GM15510 (cell line): ENCODE results near the gene HCFC2.
A peak's percentile ranks its signal among the peaks of the same experiment; 100 is the strongest.

Experiments used
- POLR2A ChIP-seq: IDR thresholded peaks from 3 replicates; pipeline ENCODE4 v1.6.1; 2011; ENCODE audit warnings: borderline replicate concordance; ENCODE audit not compliant: insufficient read length; ENCODE audit errors: extremely low read depth

HCFC2 gene

DNA sequence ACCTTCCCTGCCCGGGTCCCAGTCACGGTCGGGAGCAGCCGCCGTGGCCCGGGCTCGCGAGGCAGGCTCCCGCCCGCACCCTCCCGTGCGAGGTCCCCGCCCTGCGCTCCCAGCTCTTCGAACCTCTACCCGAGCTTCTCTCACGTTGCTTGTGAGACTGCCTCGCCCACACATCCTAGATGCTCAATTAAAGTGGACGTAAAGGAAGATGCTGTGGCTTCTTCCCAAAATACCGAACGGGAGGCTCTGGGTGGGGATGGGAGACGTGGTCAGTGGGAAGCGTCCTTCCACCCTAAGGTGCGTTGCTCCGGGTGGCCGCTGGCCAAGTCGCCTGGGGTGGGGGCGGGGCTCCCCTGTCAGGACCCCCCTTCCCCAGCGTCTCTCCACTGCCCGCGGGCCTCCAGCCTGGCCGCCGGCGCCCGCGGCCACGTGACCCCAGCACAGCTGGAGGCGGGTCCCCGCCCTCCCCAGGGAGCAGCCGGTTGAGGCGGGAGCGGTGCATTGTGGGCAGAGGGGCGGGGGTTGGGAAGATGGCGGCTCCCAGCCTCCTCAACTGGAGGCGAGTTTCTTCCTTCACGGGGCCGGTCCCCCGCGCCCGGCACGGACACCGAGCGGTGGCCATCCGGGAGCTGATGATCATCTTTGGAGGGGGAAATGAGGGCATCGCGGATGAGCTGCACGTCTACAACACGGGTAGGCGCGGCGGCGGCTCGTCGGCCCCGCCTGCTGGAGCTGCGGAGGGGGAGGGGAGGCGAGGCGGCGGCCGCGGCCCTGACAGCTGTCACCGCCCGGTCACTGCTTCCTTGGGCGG is at the start of gene HCFC2:
Gene HCFC2 (plus strand): TSS at position 501 of the 811 bp plus-strand sequence. CDS start 30 bp downstream, at position 531.
- peak; percentile 53 for TF ChIP-seq POLR2A

DNA sequence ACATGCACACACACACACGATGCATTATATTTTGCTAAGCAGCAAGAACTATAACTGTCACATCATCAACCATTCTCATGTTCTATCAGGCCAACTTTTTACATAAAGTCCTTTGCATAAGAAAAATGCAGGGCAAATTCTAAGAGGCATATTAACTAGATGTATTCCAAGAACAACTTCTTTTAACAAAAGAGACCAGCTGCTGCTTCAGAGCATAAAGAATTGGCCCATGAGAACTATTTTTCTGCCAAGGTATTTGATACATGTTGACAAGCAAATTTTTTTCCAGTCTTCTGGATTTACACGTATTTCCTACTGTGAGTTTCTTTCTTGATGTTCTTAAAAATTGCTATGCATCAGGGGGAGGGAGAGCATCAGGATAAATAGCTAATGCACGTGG is 41.5 kb upstream of the HCFC2 start:
- TF ChIP-seq POLR2A, result no peak

DNA sequence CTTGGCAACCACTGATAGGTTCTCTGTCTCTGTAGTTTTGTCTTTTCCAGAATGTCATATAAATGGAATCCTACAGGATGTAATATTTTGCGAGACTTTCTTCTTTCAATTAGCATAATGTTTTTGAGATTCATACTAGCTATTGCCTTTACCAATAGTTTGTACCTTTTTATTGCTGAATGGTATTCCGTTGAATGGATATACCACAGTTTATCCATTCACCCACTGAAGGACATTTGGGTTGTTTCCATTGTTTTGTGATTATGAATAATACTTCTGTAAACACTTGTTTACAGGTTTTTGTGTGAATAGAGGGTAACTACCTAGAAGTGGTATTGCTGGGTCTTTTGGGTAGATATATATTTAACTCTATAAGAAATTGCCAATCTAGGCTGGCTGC is 40.6 kb upstream of the HCFC2 start:
- TF ChIP-seq POLR2A, result no peak

DNA sequence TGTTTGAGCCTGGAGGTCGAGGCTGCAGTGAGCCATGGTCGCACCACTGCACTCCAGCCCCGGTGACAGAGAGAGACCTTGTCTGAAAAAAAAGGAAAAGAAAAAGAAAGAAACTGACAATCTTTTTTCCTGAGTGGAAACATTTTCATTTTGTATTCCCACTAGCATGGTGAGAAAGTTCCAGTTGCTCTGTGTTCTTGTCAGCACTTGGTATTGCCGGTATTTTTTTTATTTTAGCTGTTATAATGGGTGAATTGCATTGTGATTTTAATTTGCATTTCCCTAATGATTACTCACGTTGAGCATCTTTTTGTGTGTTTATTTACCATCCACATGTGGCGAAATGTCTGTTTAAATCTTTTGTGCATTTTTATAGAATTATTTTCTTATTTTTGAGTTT is 40.0 kb upstream of the HCFC2 start:
- no peak for TF ChIP-seq POLR2A

DNA sequence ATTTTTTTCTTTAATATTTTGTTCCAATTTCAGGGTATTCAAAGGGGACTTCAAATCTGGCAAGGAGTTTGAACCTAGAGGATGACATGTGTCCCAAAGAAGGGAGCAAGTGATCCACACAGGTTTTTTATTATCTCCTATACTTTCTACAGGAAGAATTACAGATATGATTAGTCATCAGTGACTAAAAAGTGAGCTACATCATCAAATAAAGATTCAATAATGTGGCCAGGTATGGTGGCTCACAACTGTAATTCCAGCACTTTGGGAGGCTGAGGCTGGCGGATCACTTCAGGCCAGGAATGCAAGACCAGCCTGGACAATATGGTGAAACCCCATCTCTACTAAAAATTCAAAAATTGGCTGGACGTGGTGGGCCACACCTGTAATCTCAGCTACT is 38.6 kb upstream of the HCFC2 start:
- no peak for TF ChIP-seq POLR2A

DNA sequence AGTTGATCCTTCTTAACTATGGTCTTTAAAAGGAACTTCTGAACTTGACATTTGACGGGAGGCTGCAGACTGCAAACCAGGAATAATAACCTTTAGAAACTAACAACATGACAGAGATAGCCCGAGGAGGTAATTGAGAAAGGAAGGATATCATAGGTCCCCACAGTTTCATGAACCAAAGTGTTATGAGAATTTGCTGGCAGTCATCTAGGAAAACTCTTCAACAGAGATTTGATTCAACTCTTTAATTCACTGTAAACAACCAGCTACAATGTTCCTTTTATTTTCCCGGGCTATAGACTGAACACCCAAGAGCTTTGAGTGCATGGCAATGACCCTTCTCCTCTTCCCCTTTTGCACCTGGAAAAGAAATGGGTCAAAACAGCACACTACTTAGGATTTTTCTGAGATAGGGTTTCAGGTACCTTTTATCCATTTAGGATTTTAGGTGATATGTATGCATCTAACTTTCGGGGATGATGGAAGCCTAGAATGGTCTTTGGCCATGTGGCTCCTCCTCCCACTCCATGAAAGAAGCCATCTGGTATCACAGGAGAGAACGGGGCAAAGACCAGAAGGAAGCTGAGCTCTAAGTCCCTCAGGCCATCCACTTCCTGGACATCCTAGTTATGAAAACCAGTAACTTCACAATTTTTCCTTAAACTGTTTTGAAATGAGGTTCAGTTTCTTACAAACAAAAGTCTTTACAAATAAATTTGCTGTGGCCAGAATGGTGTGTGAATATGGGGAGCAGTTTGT is 37.3 kb upstream of the HCFC2 start:
- no peak for TF ChIP-seq POLR2A

DNA sequence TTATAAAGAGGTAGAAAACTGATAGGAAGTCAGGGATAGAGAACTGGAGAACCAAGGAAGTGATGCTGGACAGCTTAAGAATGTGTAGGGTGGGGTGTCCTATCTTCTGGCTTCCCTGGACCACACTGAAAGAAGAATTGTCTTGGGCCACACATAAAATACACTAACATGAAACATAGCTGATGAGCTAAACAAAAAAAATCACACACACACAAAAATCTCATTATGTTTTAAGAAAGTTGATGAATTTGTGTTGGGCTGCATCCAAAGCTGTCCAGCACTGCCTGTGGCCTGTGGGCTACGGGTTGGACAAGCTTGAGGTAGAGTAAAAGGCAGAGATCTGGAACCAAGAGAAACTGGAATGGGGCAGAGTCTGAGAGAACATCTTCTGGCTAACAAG is 21.8 kb upstream of the HCFC2 start:
- TF ChIP-seq POLR2A, result no peak

DNA sequence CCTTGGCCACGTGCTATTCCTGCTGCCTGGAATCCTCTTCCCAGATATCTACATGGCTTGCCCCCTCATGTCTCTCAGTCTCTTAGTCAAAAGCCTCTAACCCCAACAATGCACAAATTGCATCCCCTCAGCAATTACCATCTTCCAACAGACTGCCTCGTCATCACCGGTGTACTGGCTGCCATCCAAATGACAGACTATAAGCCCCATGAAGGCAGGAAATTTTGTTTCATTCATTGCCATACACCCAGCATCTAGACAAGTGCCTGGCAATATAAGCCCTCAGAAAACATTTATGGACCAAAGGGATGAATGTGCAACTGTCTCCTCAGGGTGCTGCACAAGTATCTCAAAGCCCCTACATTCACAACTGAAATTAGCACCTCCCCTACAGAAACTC is 20.2 kb upstream of the HCFC2 start:
- TF ChIP-seq POLR2A, result no peak

DNA sequence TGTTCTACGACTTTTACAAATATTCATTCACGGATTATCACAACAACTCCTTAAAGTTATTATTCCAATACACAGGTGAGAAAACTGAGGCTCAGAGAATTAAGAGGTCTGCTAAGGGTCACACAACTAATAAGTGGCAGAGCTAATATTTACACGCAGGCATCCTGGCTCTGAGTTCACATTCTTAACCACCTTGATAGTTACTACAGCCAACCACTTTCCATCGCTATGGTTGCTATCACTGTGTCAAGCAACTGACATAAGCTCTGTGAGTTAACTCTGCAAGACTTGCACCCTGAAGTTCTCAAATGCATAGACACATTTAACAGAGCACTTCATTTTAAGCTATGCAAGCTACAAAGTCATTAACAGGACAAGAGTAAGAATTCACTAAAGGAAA is 18.0 kb upstream of the HCFC2 start:
- TF ChIP-seq POLR2A, result no peak

DNA sequence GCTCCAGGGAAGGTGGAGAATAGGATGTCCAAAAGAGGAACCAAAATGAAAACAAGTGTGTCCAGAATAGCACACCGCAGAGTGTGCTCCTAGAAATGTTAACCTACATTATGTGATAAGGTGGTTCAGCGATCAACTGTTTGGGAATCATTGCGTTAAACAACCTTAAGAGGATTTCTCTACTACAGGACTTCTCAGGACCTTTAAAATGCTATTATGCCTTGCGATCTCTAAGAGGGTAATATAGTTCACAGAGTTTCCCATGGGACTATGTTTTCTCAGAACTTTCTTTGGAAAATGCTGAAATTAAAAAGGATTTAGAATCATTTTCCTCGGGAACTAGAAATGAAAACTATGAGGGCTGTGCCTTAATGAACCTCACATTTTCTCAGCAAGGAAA is 16.2 kb upstream of the HCFC2 start:
- no peak for TF ChIP-seq POLR2A

DNA sequence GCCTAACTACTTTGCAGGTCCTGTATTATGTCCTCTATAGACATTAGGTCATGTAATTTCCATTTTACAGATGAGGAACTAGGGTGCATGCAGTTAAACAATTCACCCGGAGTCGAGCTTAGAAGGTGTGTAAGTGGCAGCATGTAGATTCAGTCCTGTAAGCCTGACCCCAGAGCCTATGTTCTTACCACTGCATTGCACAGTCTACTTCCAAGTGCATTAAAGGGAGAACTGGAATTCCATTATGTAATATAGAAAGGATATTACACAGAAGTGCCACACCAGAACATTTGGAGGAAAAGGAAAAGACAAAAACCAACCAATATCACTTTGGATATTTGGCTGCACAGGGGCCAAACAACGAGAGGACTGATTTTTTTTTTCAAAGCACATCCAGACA is 15.5 kb upstream of the HCFC2 start:
- TF ChIP-seq POLR2A, result no peak

DNA sequence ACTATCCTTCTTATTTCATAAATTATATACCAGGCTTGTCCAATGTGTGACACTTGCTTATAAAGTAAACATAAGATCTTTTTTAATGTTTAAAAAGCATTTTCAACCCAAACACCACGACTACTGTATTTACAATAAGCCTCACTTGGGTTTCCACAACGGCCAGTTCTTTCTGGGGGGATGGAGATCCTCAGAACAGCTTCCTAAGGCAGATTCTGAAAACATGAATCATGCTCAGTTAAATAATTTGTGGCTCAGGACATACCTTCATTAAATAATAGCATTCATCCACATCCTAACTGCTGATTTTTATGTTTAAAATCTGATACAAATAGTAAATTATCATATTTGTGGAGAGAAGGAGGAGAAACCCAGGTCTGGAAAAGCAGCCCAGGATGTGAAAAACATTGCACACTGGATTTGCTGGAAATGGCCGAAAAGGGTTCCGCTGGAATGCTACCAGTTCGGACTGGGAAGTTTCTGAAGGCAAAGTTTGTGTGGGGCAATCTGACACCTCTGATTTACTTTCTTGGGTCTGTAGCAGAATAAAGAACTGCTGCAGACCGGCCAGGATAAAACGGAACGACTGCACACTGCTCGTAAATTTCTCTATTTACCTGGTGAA is 14.9 kb upstream of the HCFC2 start:
- no peak for TF ChIP-seq POLR2A

DNA sequence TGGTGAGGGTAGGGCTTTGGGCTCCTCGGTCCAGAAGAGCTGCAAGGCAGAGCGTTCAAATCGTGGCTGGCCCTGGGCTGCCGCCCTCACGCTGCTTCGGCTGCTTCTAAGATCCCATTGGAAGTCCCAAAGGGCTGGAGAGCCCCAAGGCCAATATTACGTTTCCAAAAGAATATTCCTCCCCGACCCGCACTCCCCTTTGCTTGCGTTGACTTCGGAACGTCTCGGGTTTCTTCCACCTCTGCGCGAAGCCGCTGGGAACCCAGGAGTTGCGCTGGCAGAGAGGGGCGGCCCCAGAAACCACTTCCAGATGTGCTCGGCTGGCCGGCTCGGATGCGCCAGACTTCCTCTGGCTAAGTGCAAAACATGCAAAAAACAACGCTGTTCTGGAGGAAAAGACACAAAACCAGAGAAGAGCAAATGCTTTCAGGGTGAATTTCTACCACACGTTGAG is 14.4 kb upstream of the HCFC2 start, which contains the start of gene GLT8D2:
Gene GLT8D2 (minus strand): TSS at position 285 of the 454 bp plus-strand sequence. CDS start 30,539 bp downstream, outside the sequence.
- TF ChIP-seq POLR2A, result no peak

DNA sequence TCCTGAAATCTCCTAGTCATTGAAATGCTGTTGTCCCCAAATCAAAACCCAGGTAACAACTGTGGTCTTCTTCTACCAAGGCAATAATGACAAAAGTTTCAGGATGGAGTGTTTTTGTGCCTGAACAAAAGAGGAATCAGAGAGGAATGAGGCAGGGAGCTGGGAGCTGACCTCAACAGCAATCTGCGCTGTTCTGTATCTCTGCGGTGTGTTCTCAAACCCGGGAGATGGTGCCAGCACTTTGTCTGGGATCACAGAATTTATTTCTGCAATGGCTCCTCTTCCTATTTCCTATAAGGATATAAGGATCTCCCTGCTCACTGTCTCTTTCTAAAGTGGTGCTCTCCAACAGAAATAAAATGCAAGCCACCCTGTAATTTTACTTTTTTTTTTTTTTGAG is 13.9 kb upstream of the HCFC2 start:
- no peak for TF ChIP-seq POLR2A

DNA sequence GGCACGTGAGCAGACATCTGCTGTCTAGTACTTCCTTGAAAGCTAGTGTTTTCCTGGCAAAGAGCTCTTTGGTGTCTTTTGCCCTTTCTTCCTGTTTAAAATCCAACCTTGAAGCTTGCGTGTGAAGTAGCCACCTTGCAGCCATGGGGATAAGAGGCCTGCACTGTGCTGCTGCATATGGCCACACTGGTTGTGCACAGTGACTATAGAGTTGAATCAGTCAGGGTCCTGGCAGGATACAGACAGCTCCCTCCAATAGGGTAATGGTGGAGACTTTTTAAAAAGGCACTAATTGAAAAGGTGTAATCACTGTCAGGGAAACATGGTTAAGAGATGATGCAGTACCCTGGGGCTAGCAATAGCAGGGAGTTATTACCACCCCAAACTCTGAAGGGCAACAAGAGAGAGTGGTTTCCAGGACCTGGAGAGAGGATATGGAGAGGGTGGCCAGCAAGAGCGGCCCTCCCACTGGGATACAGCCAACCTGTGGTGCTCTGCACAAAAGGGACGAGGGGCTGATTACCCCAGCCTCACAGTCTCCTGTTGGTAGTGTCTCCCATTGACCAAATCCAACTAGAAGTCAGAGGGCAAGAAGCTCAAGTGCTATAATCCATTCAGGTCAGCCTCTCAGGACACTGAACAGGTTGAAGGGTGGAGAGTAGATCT is 9.5 kb upstream of the HCFC2 start:
- TF ChIP-seq POLR2A, result no peak
